Neural cell (in vitro differentiated cells): Measurements from ENCODE around the gene GRM6. TPM values are rescaled to one million over a fixed set of nuclear protein-coding genes. Genes with fewer than 3 reads are reported as not detected.

Experiments used
- H2AFZ ChIP-seq: fragments of 200-600, 300-800 bp; sonication (generic), shearing (Covaris generic); 2 replicates; pipeline ENCODE4 v1.6.0; 2014; ENCODE audit warnings: low read depth, mild to moderate bottlenecking, antibody characterized with exemption, low read length, moderate library complexity
- H3F3A ChIP-seq: fragments of 200-600 bp; shearing (Covaris generic); 2 replicates; pipeline ENCODE4 v1.6.1; 2016; ENCODE audit warnings: mild to moderate bottlenecking, moderate library complexity, mixed read lengths, antibody characterized with exemption, low read length; ENCODE audit not compliant: insufficient read depth, poor library complexity, severe bottlenecking
- H3K27ac ChIP-seq: fragments of 200-600, 300-800 bp; sonication (generic), shearing (Covaris generic); 2 replicates; pipeline ENCODE4 v1.5.1; 2014; ENCODE audit warnings: mild to moderate bottlenecking, low read length, moderate library complexity
- H3K27me3 ChIP-seq: fragments of 300-800, 200-600 bp; sonication (generic), shearing (Covaris generic); 2 replicates; pipeline ENCODE4 v1.6.0; 2014; ENCODE audit warnings: mild to moderate bottlenecking, low read depth, low read length, moderate library complexity; ENCODE audit not compliant: insufficient read depth
- H3K36me3 ChIP-seq: fragments of 300-800, 200-600 bp; sonication (generic), shearing (Covaris generic); 2 replicates; pipeline ENCODE4 v1.5.1; 2014; ENCODE audit warnings: mild to moderate bottlenecking, antibody characterized with exemption, low read length, moderate library complexity; ENCODE audit not compliant: insufficient read depth
- H3K4me2 ChIP-seq: fragments of 300-800, 200-600 bp; sonication (generic), shearing (Covaris generic); 2 replicates; pipeline ENCODE4 v1.6.0; 2014; ENCODE audit warnings: mild to moderate bottlenecking, low read length
- H3K4me3 ChIP-seq: fragments of 300-800, 200-600 bp; sonication (generic), shearing (Covaris generic); 2 replicates; pipeline ENCODE4 v1.5.1; 2014; ENCODE audit warnings: mild to moderate bottlenecking, low read length, moderate library complexity
- H3K79me2 ChIP-seq: fragments of 200-600 bp; shearing (Covaris generic); replicated peaks from 2 replicates; pipeline ENCODE4 v1.6.0; 2014; ENCODE audit warnings: mild to moderate bottlenecking, low read length, moderate library complexity; ENCODE audit not compliant: insufficient read depth
- H3K9ac ChIP-seq: fragments of 300-800, 200-600 bp; sonication (generic), shearing (Covaris generic); 2 replicates; pipeline ENCODE4 v1.6.1; 2016; ENCODE audit warnings: mild to moderate bottlenecking, low read length, mixed read lengths
- H3K9me2 ChIP-seq: fragments of 200-600 bp; shearing (Covaris generic); 2 replicates; pipeline ENCODE4 v1.6.1; 2016; ENCODE audit warnings: mild to moderate bottlenecking, low read length, mixed read lengths; ENCODE audit not compliant: insufficient read depth
- H3K9me3 ChIP-seq: fragments of 200-600, 300-800 bp; sonication (generic), shearing (Covaris generic); 2 replicates; pipeline ENCODE4 v1.6.1; 2016; ENCODE audit warnings: mild to moderate bottlenecking, mixed run types, low read length, moderate library complexity, mixed read lengths
- H4K20me1 ChIP-seq: fragments of 200-600 bp; shearing (Covaris generic); 2 replicates; pipeline ENCODE4 v1.6.1; 2016; ENCODE audit warnings: mild to moderate bottlenecking, mixed run types; ENCODE audit not compliant: insufficient read depth
- CTCF ChIP-seq: fragments of 450-650 bp; IDR thresholded peaks from 2 replicates; pipeline ENCODE4 v1.5.1; 2014; ENCODE audit warnings: antibody characterized with exemption, mild to moderate bottlenecking, moderate library complexity; ENCODE audit not compliant: poor library complexity, severe bottlenecking
- EP300 ChIP-seq: fragments of 450-650 bp; conservative IDR thresholded peaks from 2 replicates; pipeline ENCODE4 v1.6.1; 2014; ENCODE audit warnings: antibody characterized with exemption, mild to moderate bottlenecking, moderate library complexity; ENCODE audit not compliant: poor library complexity, severe bottlenecking
- EZH2 ChIP-seq: fragments of 200-600, 300-800 bp; shearing (Covaris generic), sonication (generic); IDR thresholded peaks from 2 replicates; pipeline ENCODE4 v1.6.1; 2014; ENCODE audit warnings: antibody characterized with exemption, low read length, borderline replicate concordance, mild to moderate bottlenecking; ENCODE audit not compliant: insufficient read depth, poor library complexity, severe bottlenecking
- MXI1 ChIP-seq: fragments of 450-650 bp; conservative IDR thresholded peaks from 2 replicates; pipeline ENCODE4 v1.6.1; 2014; ENCODE audit warnings: antibody characterized with exemption, mild to moderate bottlenecking; ENCODE audit not compliant: poor library complexity, severe bottlenecking
- POLR2AphosphoS5 ChIP-seq: IDR thresholded peaks from 2 replicates; pipeline ENCODE4 v1.6.1; 2012
- RAD21 ChIP-seq: fragments of 450-650 bp; conservative IDR thresholded peaks from 2 replicates; pipeline ENCODE4 v1.6.1; 2014; ENCODE audit warnings: antibody characterized with exemption, mild to moderate bottlenecking, moderate library complexity
- REST ChIP-seq: IDR thresholded peaks from 2 replicates; pipeline ENCODE4 v1.6.1; 2012; ENCODE audit warnings: borderline replicate concordance
- SMC3 ChIP-seq: fragments of 450-650 bp; conservative IDR thresholded peaks from 2 replicates; pipeline ENCODE4 v1.6.1; 2014; ENCODE audit warnings: antibody characterized with exemption, mild to moderate bottlenecking, moderate library complexity; ENCODE audit not compliant: poor library complexity
- TAF1 ChIP-seq: IDR thresholded peaks from 2 replicates; pipeline ENCODE4 v1.6.1; 2012; ENCODE audit warnings: low read depth
- polyA plus RNA-seq: library from polyadenylated mRNA; depleted of rRNA; stranded (reverse); fragments of >200 nt; gene quantifications from 2 replicates; pipeline ENCODE4 v1.2.3, GENCODE V29; 2014

Gene GRM6
- polyA plus RNA-seq, 1 donor from 2014 or later: not detected

- TF ChIP-seq SMC3: no peak
- no peak for TF ChIP-seq EP300
- H3K9me2 ChIP-seq: no peaks in the 10 kb centered on the region
- no peaks in the 10 kb centered on the region for H3K79me2 ChIP-seq
- no peaks in the 10 kb centered on the region for H3F3A ChIP-seq
- no peaks in the 10 kb centered on the region for H3K36me3 ChIP-seq
- no peak overlapping the region for H3K9ac ChIP-seq
- no peaks in the 10 kb centered on the region for H3K9me3 ChIP-seq
- no peak overlapping the region for H3K4me3 ChIP-seq
- H2AFZ ChIP-seq: no peak overlapping the region
- no peak overlapping the region for H3K4me2 ChIP-seq
- H4K20me1 ChIP-seq: no peaks in the 10 kb centered on the region
- peaks cover 33% of the 10 kb centered on the region for H3K27me3 ChIP-seq
- H3K27ac ChIP-seq: no peak overlapping the region
Observed at GRCh38 chr5:178998441-178998840, 3.3 kb upstream of the GRM6 start.

GRCh38 chr5:178997191-178997590, 2.1 kb upstream of the GRM6 start:
- Histone ChIP-seq H4K20me1 (no peaks in the 10 kb centered on the region), H3K36me3 (no peaks in the 10 kb centered on the region), H3K9me3 (no peaks in the 10 kb centered on the region), H3K79me2 (no peaks in the 10 kb centered on the region), H3K9me2 (no peaks in the 10 kb centered on the region), H3K9ac (no peak overlapping the region), H3K4me2 (no peak overlapping the region), H2AFZ (no peak overlapping the region), H3K27ac (no peak overlapping the region), H3K4me3 (no peak overlapping the region), H3K27me3 (peaks cover 41% of the 10 kb centered on the region), H3F3A (no peaks in the 10 kb centered on the region)
- no peak for TF ChIP-seq SMC3
- no peak for TF ChIP-seq EZH2
- TF ChIP-seq RAD21: no peak
- no peak for TF ChIP-seq TAF1
- no peak for TF ChIP-seq MXI1
- TF ChIP-seq CTCF: no peak
- no peak for TF ChIP-seq POLR2AphosphoS5
- no peak for TF ChIP-seq EP300
- TF ChIP-seq REST: no peak

GRCh38 chr5:178996156-178996555, 1.0 kb upstream of the GRM6 start:
- H3K27me3 ChIP-seq: peaks cover 41% of the 10 kb centered on the region
- H3K9me2 ChIP-seq: no peaks in the 10 kb centered on the region
- H3F3A ChIP-seq: no peaks in the 10 kb centered on the region
- no peaks in the 10 kb centered on the region for H3K9me3 ChIP-seq
- no peak overlapping the region for H3K4me3 ChIP-seq
- no peak overlapping the region for H3K9ac ChIP-seq
- H4K20me1 ChIP-seq: no peaks in the 10 kb centered on the region
- H2AFZ ChIP-seq: no peak overlapping the region
- no peak overlapping the region for H3K27ac ChIP-seq
- no peak for TF ChIP-seq SMC3
- no peak for TF ChIP-seq RAD21
- no peak for TF ChIP-seq POLR2AphosphoS5
- no peak for TF ChIP-seq REST
- no peaks in the 10 kb centered on the region for H3K79me2 ChIP-seq
- H3K36me3 ChIP-seq: no peaks in the 10 kb centered on the region
- no peak overlapping the region for H3K4me2 ChIP-seq
